Putamen (tissue), 1 donor: ENCODE results near the gene DBNDD1.
"Not testable (repeated sequence)": the region's sequence is repeated elsewhere in the genome, so short reads cannot be mapped to it uniquely, and the experiment has no call there.

Experiments
- DNase-seq: peaks from one replicate; pipeline ENCODE4 v3.0.0-alpha.2; 2016; ENCODE audit warnings: low spot score

DBNDD1 gene

DNA sequence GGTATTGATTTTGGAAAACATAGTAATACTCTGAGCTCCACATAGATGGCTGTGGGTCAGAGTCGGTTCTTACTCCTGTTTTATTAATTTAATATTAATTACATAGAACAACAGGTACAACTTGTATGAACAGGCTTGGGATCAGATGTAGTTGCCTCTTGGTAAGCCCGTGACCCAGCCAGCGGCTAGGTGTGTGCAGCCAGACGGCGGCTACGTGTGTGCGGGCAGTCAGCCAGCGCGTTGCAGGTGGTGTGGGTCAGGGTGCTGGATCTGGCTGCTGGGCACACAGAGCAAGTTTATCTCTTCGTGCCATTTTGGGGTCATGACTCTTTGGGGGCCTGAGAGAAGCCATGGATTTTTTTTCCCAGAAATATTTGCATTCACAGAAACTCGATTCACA, 30.3 kb downstream of the DBNDD1 start:
- no peak for DNase-seq

GRCh38 chr16:89987169-89987568, 32.1 kb downstream of the DBNDD1 start:
- DNase-seq, result no peak

DNA sequence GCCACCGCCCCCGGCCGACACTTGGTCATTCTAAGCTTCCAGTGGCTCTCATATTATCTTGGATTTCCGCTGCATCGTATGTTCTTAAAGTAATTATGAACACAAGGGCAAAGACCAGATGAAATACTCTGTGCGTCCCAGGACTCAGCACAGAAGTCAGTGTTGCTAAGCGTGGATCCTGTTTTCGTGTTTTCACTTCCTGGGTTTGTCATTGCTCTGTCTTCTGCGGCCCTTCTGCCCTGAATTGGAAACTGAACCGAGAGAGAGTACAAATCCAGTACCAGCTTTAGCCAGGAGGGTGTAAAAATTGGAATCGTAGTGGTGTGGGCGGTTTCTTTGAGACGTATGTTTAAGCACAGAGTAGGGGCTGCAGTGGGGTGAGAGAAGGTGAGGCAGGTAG, 32.7 kb downstream of the DBNDD1 start:
- no peak for DNase-seq

DNA sequence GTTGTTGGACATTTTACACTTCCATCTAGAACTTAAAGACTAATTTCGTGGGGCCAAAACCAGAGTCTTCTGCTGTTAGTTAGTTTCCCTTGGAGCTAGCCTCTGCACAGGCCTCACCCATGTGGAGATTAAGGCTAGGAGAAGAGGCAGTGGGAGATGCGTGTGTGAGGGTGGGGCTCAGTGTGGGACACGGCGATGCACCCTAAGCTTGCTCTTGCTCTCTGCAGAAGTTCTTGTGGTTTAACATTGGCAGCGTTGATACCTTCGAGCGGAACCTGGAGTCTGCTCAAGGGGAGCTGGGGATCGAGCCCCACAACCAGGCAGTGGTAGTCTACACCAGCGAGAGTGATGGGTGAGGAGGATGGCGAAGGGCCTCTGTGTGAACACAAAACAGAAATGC, 34.0 kb downstream of the DBNDD1 start:
- DNase-seq, result no peak

- no peak for DNase-seq
These were observed 35.0 kb downstream of the DBNDD1 start for GRCh38 chr16:89984216-89984615.

DNA sequence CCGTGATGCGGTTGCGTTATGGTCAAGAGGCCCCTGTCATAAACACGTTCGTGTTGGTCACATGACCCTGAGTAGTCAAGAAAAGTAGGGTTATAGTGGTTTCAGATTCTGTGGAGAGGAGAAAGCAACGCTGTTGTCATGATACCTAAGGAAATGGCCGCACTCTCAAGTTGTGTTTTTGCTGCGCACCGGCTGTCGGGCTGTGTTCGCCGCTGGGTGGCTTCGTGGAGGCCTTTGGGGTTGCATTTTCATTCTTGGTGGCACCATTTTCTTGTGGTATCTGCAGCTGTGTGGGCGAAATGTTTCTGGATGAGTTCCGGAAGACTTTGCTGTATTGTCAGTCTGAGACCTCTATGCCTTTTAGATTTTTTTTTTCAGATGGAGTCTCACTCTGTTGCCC, 35.7 kb downstream of the DBNDD1 start:
- DNase-seq, result no peak

DNA sequence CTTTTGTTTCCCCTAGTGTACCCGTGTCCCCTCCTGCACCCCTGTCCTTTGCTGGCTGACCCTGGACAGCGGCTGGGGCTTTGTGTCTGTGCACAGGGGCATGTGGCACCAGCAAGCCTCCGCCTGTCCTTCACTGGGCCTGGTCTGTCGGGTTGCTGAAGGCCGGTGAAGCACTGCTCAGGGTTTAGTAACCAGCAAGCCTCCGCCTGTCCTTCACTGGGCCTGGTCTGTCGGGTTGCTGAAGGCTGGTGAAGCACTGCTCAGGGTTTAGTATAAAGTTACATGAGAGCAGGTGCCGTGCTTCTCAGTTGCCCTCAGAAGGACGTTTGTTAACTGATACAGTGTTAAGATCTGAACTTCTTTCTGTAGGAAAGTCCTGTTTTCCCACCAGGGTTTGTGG, 36.9 kb downstream of the DBNDD1 start:
- no peak for DNase-seq

DNA sequence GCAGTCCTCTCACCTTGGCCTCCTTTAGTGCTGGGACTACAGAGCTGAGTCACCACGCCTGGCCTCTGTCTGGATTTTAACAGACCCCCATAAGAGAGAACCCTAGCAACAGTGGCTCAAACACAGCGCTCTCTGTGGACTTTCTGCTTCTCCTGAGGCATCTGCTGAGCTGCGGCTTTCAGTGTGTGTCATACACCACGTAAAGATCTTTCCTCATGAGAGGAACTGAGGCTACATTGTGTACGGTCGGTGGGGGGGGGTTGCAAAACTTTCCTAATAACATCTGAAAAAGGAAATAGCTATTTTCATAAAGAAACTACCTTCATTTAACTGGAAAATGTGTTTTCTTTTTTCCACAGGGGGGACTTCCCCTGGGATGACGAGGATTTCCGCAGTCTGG, 37.8 kb downstream of the DBNDD1 start:
- DNase-seq, result no peak

- DNase-seq, result no peak
These were observed 44.4 kb downstream of the DBNDD1 start for GRCh38 chr16:89974870-89975269.

DNA sequence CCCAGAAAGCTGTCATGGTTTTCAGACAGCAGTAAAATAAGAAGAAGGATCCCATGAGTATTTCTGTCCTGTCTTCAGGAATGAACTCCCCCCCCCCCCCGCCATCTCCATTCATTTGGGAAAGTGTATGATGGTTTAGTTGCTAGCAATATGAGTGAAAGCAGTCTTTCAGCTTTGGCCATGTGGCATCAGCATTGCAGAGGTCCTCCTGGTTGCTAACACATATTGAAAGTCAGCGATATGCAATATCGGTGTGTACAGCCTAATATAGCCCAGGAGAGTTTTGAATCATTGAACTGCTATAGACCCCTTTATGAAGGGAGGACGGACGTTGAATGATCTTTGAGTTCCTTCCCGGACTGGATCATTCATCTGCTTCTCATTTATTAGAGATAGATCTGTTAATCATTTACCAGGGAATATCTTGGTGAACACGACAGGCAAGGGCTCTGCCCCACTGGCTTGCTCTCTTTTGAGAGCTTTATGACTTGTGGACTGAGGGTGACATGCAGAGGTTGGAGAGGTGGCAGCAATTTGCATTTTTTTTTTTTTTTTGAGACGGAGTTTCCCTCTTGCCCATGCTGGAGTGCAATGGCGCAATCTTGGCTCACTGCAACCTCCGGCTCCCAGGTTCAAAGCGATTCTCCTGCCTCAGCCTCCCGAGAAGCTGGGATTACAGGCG, 45.5 kb downstream of the DBNDD1 start:
- DNase-seq, result no peak

DNA sequence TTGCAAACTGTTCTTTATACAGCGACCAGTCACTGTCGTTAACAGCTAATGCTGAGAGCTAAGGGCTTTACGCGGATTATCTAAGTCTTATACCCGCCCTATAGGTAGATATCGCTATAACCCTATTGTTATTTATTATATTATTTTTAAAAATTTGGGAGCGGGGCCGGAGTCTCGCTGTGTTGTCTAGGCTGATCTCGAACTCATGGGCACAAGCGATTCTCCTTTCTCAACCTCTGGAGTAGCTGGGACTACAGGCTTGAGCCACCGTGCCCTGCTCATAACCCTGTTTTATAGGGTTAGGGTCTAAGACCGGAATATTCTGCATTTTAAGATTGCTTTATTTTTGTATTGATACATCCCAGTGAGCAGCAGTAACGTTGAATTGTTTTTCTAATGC, 46.0 kb downstream of the DBNDD1 start:
- no peak for DNase-seq

DNA sequence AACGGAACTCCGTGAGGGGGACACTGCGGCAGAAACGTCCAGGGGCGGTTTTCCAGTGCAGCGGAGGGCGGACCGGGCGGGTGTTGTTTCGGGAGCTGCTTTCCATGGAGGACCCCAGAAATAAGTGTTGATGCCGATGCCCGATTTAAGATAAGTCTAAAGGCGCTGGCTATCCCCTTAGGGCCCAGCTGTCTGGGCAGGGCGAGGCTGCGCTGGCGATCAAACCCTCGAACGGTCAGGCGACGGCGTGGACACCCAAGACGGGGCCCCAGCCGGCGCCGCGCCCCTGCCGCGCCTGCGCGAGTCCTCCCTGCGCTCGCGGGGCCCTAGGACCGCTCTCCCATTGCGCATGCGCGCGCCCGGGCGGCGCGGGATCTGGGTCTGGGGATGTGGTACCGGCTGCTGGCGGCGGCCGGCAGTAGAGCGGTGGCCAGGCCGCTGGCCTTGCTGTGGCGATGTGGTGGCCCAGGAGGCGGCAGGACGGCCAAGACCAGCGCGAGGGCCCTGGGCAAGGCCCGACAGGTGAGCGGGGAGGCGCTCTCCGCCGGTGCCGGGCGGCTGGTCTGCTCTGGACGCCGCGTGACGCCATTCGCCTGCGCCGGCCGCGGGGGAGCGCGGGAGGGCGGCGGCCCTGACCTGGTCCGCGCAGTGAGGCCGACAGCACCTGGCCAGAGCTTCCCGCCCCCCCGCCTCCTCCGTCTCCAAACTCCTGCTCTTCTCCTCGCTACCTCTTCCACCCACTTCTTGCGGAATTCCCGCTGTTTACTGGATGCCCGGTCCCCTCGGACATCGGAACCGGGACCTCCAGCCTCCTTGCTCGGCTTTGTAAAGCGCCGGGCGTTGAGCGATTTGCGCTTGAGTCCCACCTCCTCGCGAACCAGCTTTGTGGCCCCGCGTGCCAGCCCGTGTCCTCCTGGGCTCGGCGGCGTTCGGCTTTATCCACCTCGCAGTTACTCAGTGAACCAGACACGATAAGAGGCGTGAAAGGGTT, 46.7 kb downstream of the DBNDD1 start:
- peak; percentile 94 for DNase-seq

DNA sequence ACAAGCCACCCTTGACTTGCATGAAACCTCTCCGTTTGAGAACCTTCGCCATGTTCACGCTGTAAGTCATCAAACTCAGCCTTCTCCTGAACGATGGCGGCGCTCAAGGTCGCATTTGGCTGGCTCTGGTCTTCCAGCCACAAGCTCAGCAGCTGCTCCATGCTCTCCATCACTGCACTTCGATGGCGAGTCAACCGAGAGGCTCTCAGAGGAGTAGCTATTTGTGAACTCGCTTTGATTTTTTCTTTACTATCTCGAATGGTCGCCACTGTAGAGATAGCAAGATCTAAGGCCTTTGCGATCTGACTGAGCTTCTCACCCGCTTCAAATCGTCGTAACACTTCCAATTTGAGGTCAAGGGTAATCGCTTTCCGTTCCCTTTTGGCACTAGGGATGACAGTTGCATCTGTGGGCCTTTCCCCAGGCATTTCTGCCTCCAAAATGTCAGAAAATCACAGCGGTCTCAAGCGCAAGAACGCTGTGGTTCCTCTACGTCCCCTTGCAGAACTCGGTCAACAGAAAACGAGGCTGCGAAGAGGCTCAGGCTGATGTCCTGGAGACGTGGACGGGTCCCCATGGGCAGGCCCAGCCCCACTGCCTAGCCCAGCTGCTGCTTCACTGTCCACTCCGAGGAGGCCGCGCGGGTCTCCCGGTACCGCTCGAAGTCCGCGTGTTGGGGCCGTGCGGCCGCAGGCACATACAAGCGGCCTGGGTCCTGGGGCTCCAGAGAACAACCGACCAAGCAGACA, 47.6 kb downstream of the DBNDD1 start:
- no peak for DNase-seq

GRCh38 chr16:89969741-89970410, 49.4 kb downstream of the DBNDD1 start:
- no peak for DNase-seq

- not testable (repeated sequence) for DNase-seq
These were observed 51.2 kb downstream of the DBNDD1 start for GRCh38 chr16:89968074-89968473.

GRCh38 chr16:89967436-89967835, 51.8 kb downstream of the DBNDD1 start:
- DNase-seq, result not testable (repeated sequence)

DNA sequence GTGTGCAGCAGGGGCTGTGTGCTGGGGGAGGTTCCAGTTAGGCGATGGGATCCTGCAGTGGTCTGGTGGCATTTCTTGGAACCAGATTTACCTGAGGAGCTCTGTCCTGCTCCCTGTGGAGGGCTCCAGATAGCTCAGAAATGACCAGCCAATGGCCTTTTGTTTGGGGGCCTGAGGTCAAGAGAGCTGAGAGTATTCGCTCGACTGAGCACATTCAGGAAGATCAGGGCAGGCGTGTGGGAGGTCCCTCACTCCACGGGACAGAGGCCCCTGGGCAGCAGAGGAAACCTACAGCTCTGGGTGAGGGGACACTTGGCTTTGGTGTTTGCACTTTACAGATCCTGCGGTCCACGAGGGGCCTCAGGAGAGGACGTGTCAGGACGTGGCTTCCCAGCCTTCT, 52.5 kb downstream of the DBNDD1 start:
- no peak for DNase-seq

- no peak for DNase-seq
These were observed 53.6 kb downstream of the DBNDD1 start for GRCh38 chr16:89965447-89966225.

GRCh38 chr16:89964201-89964600, 55.1 kb downstream of the DBNDD1 start:
- DNase-seq, result no peak

GRCh38 chr16:89962754-89963498, 56.3 kb downstream of the DBNDD1 start:
- no peak for DNase-seq
